HEK293 (cell line): Measurements from ENCODE around the gene PIK3AP1.
A peak's percentile ranks its signal among the peaks of the same experiment; 100 is the strongest.

Experiments used
- CTCF ChIA-PET: fragments of 350-600 bp; formaldehyde crosslinking; extraction: SDS; loops from one replicate; lab custom pipeline; 2021; ENCODE audit warnings: antibody characterized with exemption; lab: Yijun Ruan, JAX
- POLR2A ChIA-PET: fragments of 300-600 bp; formaldehyde crosslinking; extraction: SDS; loops from one replicate; lab custom pipeline; 2020; ENCODE audit warnings: antibody characterized with exemption, inconsistent platforms; lab: Yijun Ruan, JAX
- H3K27ac ChIP-seq: fragments of 200-500 bp; sonication (Bioruptor generic); 2 replicates; pipeline ENCODE4 v1.5.1; 2014; ENCODE audit warnings: low read depth, low read length, control low read depth, inconsistent platforms; ENCODE audit errors: extremely low read depth
- H3K36me3 ChIP-seq, 2 experiments: fragments of 200-500 bp in 1 of 2; sonication (Bioruptor generic) in 1 of 2; 1 replicate in 1 of 2; 2 replicates in 1 of 2; pipeline ENCODE4 v1.5.1; 2014 to 2017; ENCODE audit warnings: inconsistent platforms in 2 of 2, low read length in 2 of 2; ENCODE audit not compliant: control insufficient read depth in 2 of 2, insufficient read depth in 1 of 2
- H3K4me1 ChIP-seq: fragments of 200-500 bp; sonication (Bioruptor generic); 2 replicates; pipeline ENCODE4 v1.5.1; 2014; ENCODE audit warnings: mild to moderate bottlenecking, low read length, inconsistent platforms; ENCODE audit not compliant: control insufficient read depth, insufficient read depth
- H3K4me3 ChIP-seq: 2 replicates; pipeline ENCODE4 v1.5.1; 2011; ENCODE audit warnings: low read depth, mild to moderate bottlenecking, control low read depth, low read length, moderate library complexity
- H3K9me3 ChIP-seq: fragments of 200-500 bp; sonication (Bioruptor generic); 2 replicates; pipeline ENCODE4 v1.5.1; 2014; ENCODE audit warnings: low read depth, low read length, inconsistent platforms; ENCODE audit not compliant: control insufficient read depth, insufficient read depth
- GLI2 ChIP-seq: fragments of 450-650 bp; formaldehyde crosslinking; IDR thresholded peaks from 2 replicates; pipeline ENCODE4; 2017; ENCODE audit warnings: missing biosample characterization, missing genetic modification characterization, low read depth, borderline replicate concordance
- GLI4 ChIP-seq: fragments of 450-650 bp; formaldehyde crosslinking; IDR thresholded peaks from 2 replicates; pipeline ENCODE4 v1.5.1; 2016; ENCODE audit warnings: missing biosample characterization, missing genetic modification characterization
- GLIS2 ChIP-seq: fragments of 450-650 bp; formaldehyde crosslinking; IDR thresholded peaks from 2 replicates; pipeline ENCODE4 v1.5.1; 2016; ENCODE audit warnings: missing biosample characterization, missing genetic modification characterization
- OSR2 ChIP-seq: fragments of 450-650 bp; formaldehyde crosslinking; IDR thresholded peaks from 2 replicates; pipeline ENCODE4 v1.5.1; 2016; ENCODE audit warnings: missing biosample characterization, missing genetic modification characterization
- ZBTB26 ChIP-seq: fragments of 450-650 bp; formaldehyde crosslinking; optimal IDR thresholded peaks from 2 replicates; pipeline ENCODE3; 2016; ENCODE audit warnings: missing biosample characterization, mild to moderate bottlenecking, missing genetic modification characterization
- ZFP3 ChIP-seq: fragments of 450-650 bp; formaldehyde crosslinking; IDR thresholded peaks from 2 replicates; pipeline ENCODE4 v1.5.1; 2016; ENCODE audit warnings: low read depth, missing biosample characterization, missing genetic modification characterization
- ZNF133 ChIP-seq: fragments of 450-650 bp; formaldehyde crosslinking; IDR thresholded peaks from 2 replicates; pipeline ENCODE4 v1.5.1; 2016; ENCODE audit warnings: missing biosample characterization, missing genetic modification characterization
- ZNF155 ChIP-seq: fragments of 450-650 bp; formaldehyde crosslinking; IDR thresholded peaks from 2 replicates; pipeline ENCODE4 v1.5.1; 2016; ENCODE audit warnings: missing biosample characterization, missing genetic modification characterization
- ZNF394 ChIP-seq: fragments of 450-650 bp; formaldehyde crosslinking; IDR thresholded peaks from 2 replicates; pipeline ENCODE4 v1.5.1; 2016; ENCODE audit warnings: missing biosample characterization, missing genetic modification characterization, mild to moderate bottlenecking, moderate library complexity, borderline replicate concordance
- ZNF48 ChIP-seq: fragments of 450-650 bp; formaldehyde crosslinking; IDR thresholded peaks from 2 replicates; pipeline ENCODE4 v1.5.1; 2016; ENCODE audit warnings: missing biosample characterization, missing genetic modification characterization
- ZNF654 ChIP-seq: fragments of 450-650 bp; formaldehyde crosslinking; IDR thresholded peaks from 2 replicates; pipeline ENCODE4 v1.5.1; 2016; ENCODE audit warnings: low read depth, missing biosample characterization, missing genetic modification characterization
- ZNF658 ChIP-seq: fragments of 450-650 bp; formaldehyde crosslinking; IDR thresholded peaks from 2 replicates; pipeline ENCODE4; 2016; ENCODE audit warnings: missing biosample characterization, missing genetic modification characterization
- ZNF747 ChIP-seq: fragments of 450-650 bp; formaldehyde crosslinking; IDR thresholded peaks from 2 replicates; pipeline ENCODE4 v1.5.1; 2016; ENCODE audit warnings: missing biosample characterization, missing genetic modification characterization
- ZNF777 ChIP-seq: fragments of 450-650 bp; formaldehyde crosslinking; IDR thresholded peaks from 2 replicates; pipeline ENCODE4 v1.5.1; 2017; ENCODE audit warnings: missing biosample characterization, missing genetic modification characterization, borderline replicate concordance
- TF ChIP-seq, protein P1 (sequence below): fragments of 450-650 bp; IDR thresholded peaks from 2 replicates; pipeline ENCODE4 v1.5.1; 2018; ENCODE audit warnings: missing biosample characterization, missing genetic modification characterization
- TF ChIP-seq, protein P2 (sequence below): fragments of 450-650 bp; formaldehyde crosslinking; conservative IDR thresholded peaks from 2 replicates; pipeline ENCODE4 v1.5.1; 2016; ENCODE audit warnings: low read depth, missing biosample characterization, missing genetic modification characterization
- TF ChIP-seq, protein P3 (sequence below): fragments of 450-650 bp; formaldehyde crosslinking; IDR thresholded peaks from 2 replicates; pipeline ENCODE4 v1.5.1; 2017; ENCODE audit warnings: missing biosample characterization, missing genetic modification characterization
- TF ChIP-seq, protein P4 (sequence below): fragments of 450-650 bp; formaldehyde crosslinking; IDR thresholded peaks from 2 replicates; pipeline ENCODE4 v1.5.1; 2016; ENCODE audit warnings: missing biosample characterization, missing genetic modification characterization

The PIK3AP1 gene

GRCh38 chr10:96767611-96768010, 47.3 kb upstream of the PIK3AP1 start:
- no peaks in the 10 kb centered on the region for H3K4me1 ChIP-seq
- TF ChIP-seq ZBTB26 (tag by site-specific recombination) (no peak), GLI4 (tag by site-specific recombination) (no peak), ZNF777 (no peak), GLIS2 (tag by site-specific recombination) (no peak), ZNF658 (no peak), ZNF747 (tag by site-specific recombination) (no peak), ZNF155 (no peak), ZNF133 (no peak), ZFP3 (tag by site-specific recombination) (no peak), ZNF48 (tag by site-specific recombination) (no peak)
- TF ChIP-seq, protein P1, sequence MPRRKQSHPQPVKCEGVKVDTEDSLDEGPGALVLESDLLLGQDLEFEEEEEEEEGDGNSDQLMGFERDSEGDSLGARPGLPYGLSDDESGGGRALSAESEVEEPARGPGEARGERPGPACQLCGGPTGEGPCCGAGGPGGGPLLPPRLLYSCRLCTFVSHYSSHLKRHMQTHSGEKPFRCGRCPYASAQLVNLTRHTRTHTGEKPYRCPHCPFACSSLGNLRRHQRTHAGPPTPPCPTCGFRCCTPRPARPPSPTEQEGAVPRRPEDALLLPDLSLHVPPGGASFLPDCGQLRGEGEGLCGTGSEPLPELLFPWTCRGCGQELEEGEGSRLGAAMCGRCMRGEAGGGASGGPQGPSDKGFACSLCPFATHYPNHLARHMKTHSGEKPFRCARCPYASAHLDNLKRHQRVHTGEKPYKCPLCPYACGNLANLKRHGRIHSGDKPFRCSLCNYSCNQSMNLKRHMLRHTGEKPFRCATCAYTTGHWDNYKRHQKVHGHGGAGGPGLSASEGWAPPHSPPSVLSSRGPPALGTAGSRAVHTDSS: no peak
- TF ChIP-seq, protein P2, sequence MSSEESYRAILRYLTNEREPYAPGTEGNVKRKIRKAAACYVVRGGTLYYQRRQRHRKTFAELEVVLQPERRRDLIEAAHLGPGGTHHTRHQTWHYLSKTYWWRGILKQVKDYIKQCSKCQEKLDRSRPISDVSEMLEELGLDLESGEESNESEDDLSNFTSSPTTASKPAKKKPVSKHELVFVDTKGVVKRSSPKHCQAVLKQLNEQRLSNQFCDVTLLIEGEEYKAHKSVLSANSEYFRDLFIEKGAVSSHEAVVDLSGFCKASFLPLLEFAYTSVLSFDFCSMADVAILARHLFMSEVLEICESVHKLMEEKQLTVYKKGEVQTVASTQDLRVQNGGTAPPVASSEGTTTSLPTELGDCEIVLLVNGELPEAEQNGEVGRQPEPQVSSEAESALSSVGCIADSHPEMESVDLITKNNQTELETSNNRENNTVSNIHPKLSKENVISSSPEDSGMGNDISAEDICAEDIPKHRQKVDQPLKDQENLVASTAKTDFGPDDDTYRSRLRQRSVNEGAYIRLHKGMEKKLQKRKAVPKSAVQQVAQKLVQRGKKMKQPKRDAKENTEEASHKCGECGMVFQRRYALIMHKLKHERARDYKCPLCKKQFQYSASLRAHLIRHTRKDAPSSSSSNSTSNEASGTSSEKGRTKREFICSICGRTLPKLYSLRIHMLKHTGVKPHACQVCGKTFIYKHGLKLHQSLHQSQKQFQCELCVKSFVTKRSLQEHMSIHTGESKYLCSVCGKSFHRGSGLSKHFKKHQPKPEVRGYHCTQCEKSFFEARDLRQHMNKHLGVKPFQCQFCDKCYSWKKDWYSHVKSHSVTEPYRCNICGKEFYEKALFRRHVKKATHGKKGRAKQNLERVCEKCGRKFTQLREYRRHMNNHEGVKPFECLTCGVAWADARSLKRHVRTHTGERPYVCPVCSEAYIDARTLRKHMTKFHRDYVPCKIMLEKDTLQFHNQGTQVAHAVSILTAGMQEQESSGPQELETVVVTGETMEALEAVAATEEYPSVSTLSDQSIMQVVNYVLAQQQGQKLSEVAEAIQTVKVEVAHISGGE: no peak
- TF ChIP-seq, protein P3, sequence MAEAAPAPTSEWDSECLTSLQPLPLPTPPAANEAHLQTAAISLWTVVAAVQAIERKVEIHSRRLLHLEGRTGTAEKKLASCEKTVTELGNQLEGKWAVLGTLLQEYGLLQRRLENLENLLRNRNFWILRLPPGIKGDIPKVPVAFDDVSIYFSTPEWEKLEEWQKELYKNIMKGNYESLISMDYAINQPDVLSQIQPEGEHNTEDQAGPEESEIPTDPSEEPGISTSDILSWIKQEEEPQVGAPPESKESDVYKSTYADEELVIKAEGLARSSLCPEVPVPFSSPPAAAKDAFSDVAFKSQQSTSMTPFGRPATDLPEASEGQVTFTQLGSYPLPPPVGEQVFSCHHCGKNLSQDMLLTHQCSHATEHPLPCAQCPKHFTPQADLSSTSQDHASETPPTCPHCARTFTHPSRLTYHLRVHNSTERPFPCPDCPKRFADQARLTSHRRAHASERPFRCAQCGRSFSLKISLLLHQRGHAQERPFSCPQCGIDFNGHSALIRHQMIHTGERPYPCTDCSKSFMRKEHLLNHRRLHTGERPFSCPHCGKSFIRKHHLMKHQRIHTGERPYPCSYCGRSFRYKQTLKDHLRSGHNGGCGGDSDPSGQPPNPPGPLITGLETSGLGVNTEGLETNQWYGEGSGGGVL: no peak
- POLR2A ChIA-PET: no interaction called here
- H3K27ac ChIP-seq: no peak overlapping the region
- no peak overlapping the region for H3K4me3 ChIP-seq
- CTCF ChIA-PET: interaction anchor here (0.6 to 1.2 kb wide), 3 partner anchors 127 to 415 kb away, joined by 3 to 4 read pairs (median 3); no protein-coding TSS in a partner anchor
- no peaks in the 10 kb centered on the region for H3K9me3 ChIP-seq
- H3K36me3 ChIP-seq: no peaks in the 10 kb centered on the region

GRCh38 chr10:96765406-96766240, 45.3 kb upstream of the PIK3AP1 start:
- ChIA-PET CTCF (interaction anchor here (0.6 to 1.5 kb wide), 3 partner anchors 9 to 64 kb away, joined by 3 to 4 read pairs (median 3); no protein-coding TSS in a partner anchor), POLR2A (no interaction called here)
- TF ChIP-seq GLI2 (tag by site-specific recombination): no peak
- no peak for TF ChIP-seq ZNF394 (tag by site-specific recombination)
- TF ChIP-seq OSR2 (tag by site-specific recombination): no peak
- TF ChIP-seq, protein P4, sequence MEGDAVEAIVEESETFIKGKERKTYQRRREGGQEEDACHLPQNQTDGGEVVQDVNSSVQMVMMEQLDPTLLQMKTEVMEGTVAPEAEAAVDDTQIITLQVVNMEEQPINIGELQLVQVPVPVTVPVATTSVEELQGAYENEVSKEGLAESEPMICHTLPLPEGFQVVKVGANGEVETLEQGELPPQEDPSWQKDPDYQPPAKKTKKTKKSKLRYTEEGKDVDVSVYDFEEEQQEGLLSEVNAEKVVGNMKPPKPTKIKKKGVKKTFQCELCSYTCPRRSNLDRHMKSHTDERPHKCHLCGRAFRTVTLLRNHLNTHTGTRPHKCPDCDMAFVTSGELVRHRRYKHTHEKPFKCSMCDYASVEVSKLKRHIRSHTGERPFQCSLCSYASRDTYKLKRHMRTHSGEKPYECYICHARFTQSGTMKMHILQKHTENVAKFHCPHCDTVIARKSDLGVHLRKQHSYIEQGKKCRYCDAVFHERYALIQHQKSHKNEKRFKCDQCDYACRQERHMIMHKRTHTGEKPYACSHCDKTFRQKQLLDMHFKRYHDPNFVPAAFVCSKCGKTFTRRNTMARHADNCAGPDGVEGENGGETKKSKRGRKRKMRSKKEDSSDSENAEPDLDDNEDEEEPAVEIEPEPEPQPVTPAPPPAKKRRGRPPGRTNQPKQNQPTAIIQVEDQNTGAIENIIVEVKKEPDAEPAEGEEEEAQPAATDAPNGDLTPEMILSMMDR (tag by site-specific recombination): peak; percentile 63
- TF ChIP-seq ZNF654 (tag by site-specific recombination): peak; percentile 59
- H3K4me3 ChIP-seq: no peak overlapping the region
- H3K4me1 ChIP-seq: no peaks in the 10 kb centered on the region
- H3K9me3 ChIP-seq: no peaks in the 10 kb centered on the region
- H3K27ac ChIP-seq: no peak overlapping the region
- no peaks in the 10 kb centered on the region for H3K36me3 ChIP-seq
